Measurements from ENCODE around the gene TMEM150B.

The TMEM150B gene

DNA sequence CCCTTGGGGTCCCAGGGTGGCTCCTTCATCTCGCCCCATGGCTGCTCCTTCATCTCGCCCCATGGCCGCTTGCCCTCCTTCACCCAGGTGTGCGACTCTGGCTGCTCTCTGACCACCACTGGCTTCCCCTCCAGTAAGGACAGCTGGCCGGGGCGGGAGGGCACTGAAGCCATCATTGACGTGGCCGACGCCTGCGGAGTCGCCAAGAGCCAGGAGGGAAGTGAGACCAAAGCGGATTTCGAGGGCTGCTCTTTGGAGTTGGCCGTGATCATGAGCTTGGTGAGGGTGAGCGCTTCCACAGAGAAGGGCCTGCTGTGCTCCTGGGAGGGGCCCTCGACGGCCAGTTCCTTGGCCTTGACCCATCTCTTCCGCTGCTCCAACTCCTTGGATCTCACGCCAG is 33.4 kb upstream of the TMEM150B start:
- H3K27me3 ChIP-seq (ENCODE audit: insufficient read depth, low read length) = no peaks in the 10 kb centered on the region; the same call in 1 of the 2 replicates
- H3K27ac ChIP-seq (ENCODE audit: low read depth, low read length, poor library complexity, severe bottlenecking) = no peak overlapping the region
- no peaks in the 10 kb centered on the region for H3K9me2 ChIP-seq (ENCODE audit: low read depth, low read length)
- H3K36me3 ChIP-seq (ENCODE audit: insufficient read depth, low read length) = no peaks in the 10 kb centered on the region
- no peak overlapping the region for H2AFZ ChIP-seq (ENCODE audit: low read length)
- no peaks in the 10 kb centered on the region for H3K9me3 ChIP-seq (ENCODE audit: low read length)
- TF ChIP-seq, protein P1, sequence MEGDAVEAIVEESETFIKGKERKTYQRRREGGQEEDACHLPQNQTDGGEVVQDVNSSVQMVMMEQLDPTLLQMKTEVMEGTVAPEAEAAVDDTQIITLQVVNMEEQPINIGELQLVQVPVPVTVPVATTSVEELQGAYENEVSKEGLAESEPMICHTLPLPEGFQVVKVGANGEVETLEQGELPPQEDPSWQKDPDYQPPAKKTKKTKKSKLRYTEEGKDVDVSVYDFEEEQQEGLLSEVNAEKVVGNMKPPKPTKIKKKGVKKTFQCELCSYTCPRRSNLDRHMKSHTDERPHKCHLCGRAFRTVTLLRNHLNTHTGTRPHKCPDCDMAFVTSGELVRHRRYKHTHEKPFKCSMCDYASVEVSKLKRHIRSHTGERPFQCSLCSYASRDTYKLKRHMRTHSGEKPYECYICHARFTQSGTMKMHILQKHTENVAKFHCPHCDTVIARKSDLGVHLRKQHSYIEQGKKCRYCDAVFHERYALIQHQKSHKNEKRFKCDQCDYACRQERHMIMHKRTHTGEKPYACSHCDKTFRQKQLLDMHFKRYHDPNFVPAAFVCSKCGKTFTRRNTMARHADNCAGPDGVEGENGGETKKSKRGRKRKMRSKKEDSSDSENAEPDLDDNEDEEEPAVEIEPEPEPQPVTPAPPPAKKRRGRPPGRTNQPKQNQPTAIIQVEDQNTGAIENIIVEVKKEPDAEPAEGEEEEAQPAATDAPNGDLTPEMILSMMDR (IDR thresholded peaks at IDR 0.05; ENCODE audit: low read length) = no peak
- no peak for TF ChIP-seq EZH2 (IDR thresholded peaks at IDR 0.05; ENCODE audit: borderline replicate concordance, low read length)
- H3F3A ChIP-seq (ENCODE audit: insufficient read depth, low read length) = no peaks in the 10 kb centered on the region
- no peaks in the 10 kb centered on the region for H4K20me1 ChIP-seq (ENCODE audit: insufficient read depth, low read length)
- no peak overlapping the region for H3K4me2 ChIP-seq (ENCODE audit: low read length)
- H3K9ac ChIP-seq (ENCODE audit: low read length) = no peak overlapping the region
- H3K4me3 ChIP-seq (ENCODE audit: low read depth, low read length, poor library complexity, severe bottlenecking) = no peak overlapping the region
- H3K79me2 ChIP-seq (ENCODE audit: insufficient read depth, low read length) = no peaks in the 10 kb centered on the region
- H3K4me1 ChIP-seq (ENCODE audit: insufficient read depth, low read length, severe bottlenecking) = peaks cover 3% of the 10 kb centered on the region

DNA sequence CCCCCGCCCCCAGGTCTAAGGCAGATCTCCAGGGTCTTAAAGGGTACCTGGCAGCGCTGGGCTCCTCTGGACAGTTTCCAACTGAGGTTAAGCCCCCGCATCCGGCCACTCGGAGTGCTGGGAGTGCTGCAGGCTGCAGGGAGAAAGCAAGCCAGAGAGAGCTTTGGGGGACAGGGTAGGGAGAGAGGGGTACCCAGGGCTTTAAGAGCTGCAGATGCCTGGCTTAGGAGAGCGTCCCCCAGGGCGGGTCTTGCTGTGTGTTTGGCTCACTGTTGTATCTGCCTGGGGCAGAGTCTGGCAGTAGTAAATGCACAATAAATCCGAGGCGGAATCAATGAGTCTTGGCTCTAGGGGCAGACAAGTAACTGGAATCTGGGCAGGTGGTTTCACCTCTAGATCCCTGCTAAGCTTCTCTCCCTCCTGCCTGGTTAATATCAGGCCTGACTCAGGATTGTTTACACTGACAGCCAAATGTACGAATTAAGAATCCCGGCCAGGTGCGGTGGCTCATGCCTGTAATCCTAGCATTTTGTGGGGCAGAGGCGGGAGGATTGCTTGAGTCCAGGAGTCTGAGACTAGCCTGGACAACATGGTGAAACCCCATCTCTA is 30.2 kb upstream of the TMEM150B start:
- Histone ChIP-seq H3K36me3 (ENCODE audit: insufficient read depth, low read length) (no peaks in the 10 kb centered on the region), H3K9me2 (ENCODE audit: low read depth, low read length) (no peaks in the 10 kb centered on the region), H3K27ac (ENCODE audit: low read depth, low read length, poor library complexity, severe bottlenecking) (no peak overlapping the region), H3K4me1 (ENCODE audit: insufficient read depth, low read length, severe bottlenecking) (peaks cover 7% of the 10 kb centered on the region), H3K79me2 (ENCODE audit: insufficient read depth, low read length) (no peaks in the 10 kb centered on the region), H3K4me2 (ENCODE audit: low read length) (no peak overlapping the region), H4K20me1 (ENCODE audit: insufficient read depth, low read length) (no peaks in the 10 kb centered on the region), H3K4me3 (ENCODE audit: low read depth, low read length, poor library complexity, severe bottlenecking) (no peak overlapping the region), H3K27me3 (ENCODE audit: insufficient read depth, low read length) (peaks cover 7% of the 10 kb centered on the region), H3K9me3 (ENCODE audit: low read length) (no peaks in the 10 kb centered on the region), H3K9ac (ENCODE audit: low read length) (no peak overlapping the region), H2AFZ (ENCODE audit: low read length) (no peak overlapping the region), H3F3A (ENCODE audit: insufficient read depth, low read length) (no peaks in the 10 kb centered on the region)
- TF ChIP-seq, protein P1 (IDR thresholded peaks at IDR 0.05; ENCODE audit: low read length) = no peak
- no peak for TF ChIP-seq EZH2 (IDR thresholded peaks at IDR 0.05; ENCODE audit: borderline replicate concordance, low read length)

DNA sequence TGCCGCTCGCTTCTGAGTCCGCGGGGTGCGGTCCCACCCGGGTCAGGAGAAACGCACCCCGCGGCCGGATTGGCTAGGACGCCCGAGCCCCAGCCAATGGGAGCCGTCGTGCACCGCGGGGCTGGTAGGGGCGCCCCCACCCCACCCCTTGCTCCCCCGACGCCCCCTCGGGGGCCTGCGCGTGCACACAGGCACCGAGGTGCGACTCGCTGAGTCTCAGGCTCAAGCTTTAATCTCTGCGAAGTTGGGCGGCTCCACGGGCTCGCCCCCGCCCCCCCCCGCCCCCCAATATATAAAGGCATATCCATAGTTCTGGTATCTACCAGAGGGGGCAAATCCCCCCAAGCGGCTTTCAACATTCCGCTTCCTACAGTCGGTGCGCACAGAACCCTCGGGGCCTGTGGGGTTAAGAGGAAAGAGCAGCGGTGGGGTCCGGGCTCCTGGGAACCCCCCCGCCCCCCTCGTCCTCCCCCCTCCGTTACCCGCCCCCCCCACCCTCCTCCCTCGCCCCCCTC is 29.6 kb upstream of the TMEM150B start, which contains the start of gene COX6B2:
Gene COX6B2, minus strand, starts transcription at position 22 of the 515 bp plus-strand sequence. CDS start 198 bp downstream, outside the sequence.
- no peaks in the 10 kb centered on the region for H3F3A ChIP-seq (ENCODE audit: insufficient read depth, low read length)
- H3K27me3 ChIP-seq (ENCODE audit: insufficient read depth, low read length) = peaks cover 7% of the 10 kb centered on the region
- H3K4me2 ChIP-seq (ENCODE audit: low read length) = peak within 1 kb of the TSS; percentile 67
- no peaks in the 10 kb centered on the region for H3K36me3 ChIP-seq (ENCODE audit: insufficient read depth, low read length)
- H3K79me2 ChIP-seq (ENCODE audit: insufficient read depth, low read length) = no peaks in the 10 kb centered on the region
- 0 out of 2 replicates have a peak within 1 kb of the TSS, but pooled peaks have one; percentile 3 for H3K9ac ChIP-seq (ENCODE audit: low read length)
- peaks cover 7% of the 10 kb centered on the region for H3K4me1 ChIP-seq (ENCODE audit: insufficient read depth, low read length, severe bottlenecking)
- peak within 1 kb of the TSS; percentile 55 for H3K4me3 ChIP-seq (ENCODE audit: low read depth, low read length, poor library complexity, severe bottlenecking)
- H2AFZ ChIP-seq (ENCODE audit: low read length) = no peak within 1 kb of the TSS
- H3K27ac ChIP-seq (ENCODE audit: low read depth, low read length, poor library complexity, severe bottlenecking) = no peak within 1 kb of the TSS
- H3K9me3 ChIP-seq (ENCODE audit: low read length) = no peaks in the 10 kb centered on the region
- TF ChIP-seq EZH2 (IDR thresholded peaks at IDR 0.05; ENCODE audit: borderline replicate concordance, low read length) = no peak
- TF ChIP-seq, protein P1 (IDR thresholded peaks at IDR 0.05; ENCODE audit: low read length) = no peak
- no peaks in the 10 kb centered on the region for H3K9me2 ChIP-seq (ENCODE audit: low read depth, low read length)
- H4K20me1 ChIP-seq (ENCODE audit: insufficient read depth, low read length) = no peaks in the 10 kb centered on the region

Measured in OCI-LY1 (cell line).